GM12878 (cell line): Measurements from ENCODE around the gene GMDS.

Experiments
- NR2C2 ChIP-seq: IDR thresholded peaks from 2 replicates; pipeline ENCODE4 v1.6.1; 2011; ENCODE audit warnings: borderline replicate concordance, low read depth; ENCODE audit not compliant: control insufficient read depth, insufficient read length
- PKNOX1 ChIP-seq: fragments of 450-650 bp; IDR thresholded peaks from 2 replicates; pipeline ENCODE4 v1.6.1; 2016; ENCODE audit warnings: mild to moderate bottlenecking
- POLR2A ChIP-seq: IDR thresholded peaks from 2 replicates; pipeline ENCODE4 v1.6.1; 2011; ENCODE audit warnings: low read depth, mild to moderate bottlenecking, low read length
- REST ChIP-seq: IDR thresholded peaks from 2 replicates; pipeline ENCODE4 v1.6.1; 2012; ENCODE audit warnings: mild to moderate bottlenecking, low read depth, low read length
- ZNF384 ChIP-seq: IDR thresholded peaks from 2 replicates; pipeline ENCODE4 v1.6.1; 2012; ENCODE audit warnings: low read depth, mild to moderate bottlenecking, low read length, improper control_type of control experiment, borderline replicate concordance

- TF ChIP-seq REST, result no peak
- no peak for TF ChIP-seq POLR2A
- TF ChIP-seq ZNF384, result no peak
- no peak for TF ChIP-seq NR2C2
- TF ChIP-seq PKNOX1, result no peak
Measured at GRCh38 chr6:2055143-2055542, 190.3 kb downstream of the GMDS start.
